K562 (cell line): Measurements from ENCODE around the gene FBXW8. TPM values are rescaled to one million over a fixed set of nuclear protein-coding genes. Genes with fewer than 3 reads are reported as not detected.

Experiments
- ATF3 ChIP-seq, 2 experiments: fragments of 450-650 bp in 1 of 2; sonication (generic) in 1 of 2; formaldehyde crosslinking in 1 of 2; IDR thresholded peaks in 1 of 2; conservative IDR thresholded peaks in 1 of 2; 2 replicates each; pipeline versions ENCODE4 v1.6.1 to v1.8.1; 2016 to 2023; ENCODE audit warnings: mild to moderate bottlenecking in 2 of 2, moderate library complexity in 2 of 2, inconsistent platforms in 1 of 2, missing genetic modification reagents in 1 of 2
- CBFA2T2 ChIP-seq: fragments of 450-650 bp; conservative IDR thresholded peaks from 2 replicates; pipeline ENCODE4 v1.6.1; 2017; ENCODE audit warnings: mild to moderate bottlenecking
- CREM ChIP-seq: IDR thresholded peaks from 2 replicates; pipeline ENCODE4 v1.6.1; 2014; ENCODE audit warnings: antibody characterized with exemption, low read depth
- EGR1 ChIP-seq: fragments of 450-650 bp; conservative IDR thresholded peaks from 2 replicates; pipeline ENCODE4 v1.6.1; 2017; ENCODE audit warnings: mild to moderate bottlenecking
- FOSL1 ChIP-seq: fragments of 200-800 bp; sonication (Bioruptor generic); conservative IDR thresholded peaks from 2 replicates; pipeline ENCODE4 v1.6.1; 2016; ENCODE audit warnings: missing genetic modification characterization, missing compliant biosample characterization
- FOXJ2 ChIP-seq: fragments of 200-800 bp; sonication (Bioruptor generic); IDR thresholded peaks from 2 replicates; pipeline ENCODE4 v1.6.1; 2016; ENCODE audit warnings: missing genetic modification characterization, missing compliant biosample characterization
- FOXP1 ChIP-seq: sonication (generic); formaldehyde crosslinking; IDR thresholded peaks from 2 replicates; pipeline ENCODE4 v1.8.0; 2022; ENCODE audit warnings: mild to moderate bottlenecking, missing genetic modification reagents
- JUND ChIP-seq, 2 experiments: IDR thresholded peaks; 2 replicates in 1 of 2; 3 replicates in 1 of 2; pipeline ENCODE4 v1.6.1; 2011; ENCODE audit warnings: borderline replicate concordance in 2 of 2, low read depth in 2 of 2, low read length in 2 of 2, improper control_type of control experiment in 1 of 2, missing biosample characterization in 1 of 2, missing genetic modification characterization in 1 of 2, missing genetic modification reagents in 1 of 2
- KHSRP ChIP-seq: fragments of 450-650 bp; IDR thresholded peaks from 2 replicates; pipeline ENCODE4 v1.6.1; 2017
- NFRKB ChIP-seq: fragments of 450-650 bp; IDR thresholded peaks from 2 replicates; pipeline ENCODE4 v1.6.1; 2016; ENCODE audit warnings: low read depth
- NFYB ChIP-seq: IDR thresholded peaks from 2 replicates; pipeline ENCODE4 v1.6.1; 2011; ENCODE audit warnings: mild to moderate bottlenecking, moderate library complexity; ENCODE audit not compliant: insufficient read length; ENCODE audit errors: extremely low read depth
- NR2C1 ChIP-seq, 2 experiments: fragments of 450-650 bp; IDR thresholded peaks; 2 replicates each; pipeline ENCODE4 v1.6.1; 2017; ENCODE audit warnings: mild to moderate bottlenecking in 2 of 2, antibody characterized with exemption in 1 of 2, inconsistent platforms in 1 of 2, missing compliant biosample characterization in 1 of 2, missing genetic modification characterization in 1 of 2
- RAD21 ChIP-seq, 2 experiments: fragments of 250-450 bp in 1 of 2; fragments of 450-650 bp in 1 of 2; sonication (Bioruptor Pico) in 1 of 2; formaldehyde crosslinking in 1 of 2; IDR thresholded peaks in 1 of 2; conservative IDR thresholded peaks in 1 of 2; 2 replicates each; pipeline versions ENCODE4 v1.4.0 to v1.8.0; 2020 to 2022; ENCODE audit warnings: mild to moderate bottlenecking in 2 of 2, moderate library complexity in 1 of 2
- RFX5 ChIP-seq: IDR thresholded peaks from 2 replicates; pipeline ENCODE4 v1.6.1; 2011; ENCODE audit warnings: low read depth, mild to moderate bottlenecking, improper control_type of control experiment, low read length
- RFX7 ChIP-seq: fragments of 250-450 bp; sonication (Bioruptor Pico); IDR thresholded peaks from 2 replicates; pipeline ENCODE4 v1.5.1; 2021; ENCODE audit warnings: mild to moderate bottlenecking
- RNF2 ChIP-seq: sonication (generic); IDR thresholded peaks from 2 replicates; pipeline ENCODE4 v1.6.1; 2016
- SREBF1 ChIP-seq: fragments of 150-350 bp; IDR thresholded peaks from 2 replicates; pipeline ENCODE4 v1.6.1; 2014; ENCODE audit warnings: antibody characterized with exemption, low read depth, low read length, borderline replicate concordance
- SREBF2 ChIP-seq: sonication (generic); formaldehyde crosslinking; IDR thresholded peaks from 2 replicates; pipeline ENCODE4 v1.4.0; 2020; ENCODE audit warnings: mild to moderate bottlenecking, missing genetic modification reagents
- TCF7 ChIP-seq: sonication (generic); IDR thresholded peaks from 2 replicates; pipeline ENCODE4 v1.6.1; 2016; ENCODE audit warnings: antibody characterized with exemption, borderline replicate concordance
- TSC22D4 ChIP-seq: fragments of 450-650 bp; IDR thresholded peaks from 2 replicates; pipeline ENCODE4 v1.6.1; 2016; ENCODE audit warnings: missing genetic modification characterization, missing biosample characterization, control low read depth
- ZNF134 ChIP-seq: fragments of 250-450 bp; sonication (Bioruptor Pico); conservative IDR thresholded peaks from 2 replicates; pipeline ENCODE4 v1.4.0; 2020
- ZNF197 ChIP-seq: fragments of 200-800 bp; sonication (Bioruptor generic); IDR thresholded peaks from 2 replicates; pipeline ENCODE4 v1.6.1; 2016; ENCODE audit warnings: low read depth, missing genetic modification characterization, missing compliant biosample characterization
- ZNF239 ChIP-seq: fragments of 250-450 bp; sonication (Bioruptor Pico); IDR thresholded peaks from 2 replicates; pipeline ENCODE4 v1.4.0; 2020; ENCODE audit warnings: mild to moderate bottlenecking
- ZNF263 ChIP-seq: sonication (generic); formaldehyde crosslinking; IDR thresholded peaks from 2 replicates; pipeline ENCODE4 v1.8.0; 2022; ENCODE audit warnings: mild to moderate bottlenecking, missing genetic modification reagents, borderline replicate concordance
- ZNF778 ChIP-seq: fragments of 450-650 bp; formaldehyde crosslinking; IDR thresholded peaks from 2 replicates; pipeline ENCODE4 v1.4.0; 2020; ENCODE audit warnings: mild to moderate bottlenecking, moderate library complexity
- polyA plus RNA-seq, 8 experiments: library from polyadenylated mRNA; depleted of rRNA in 4 of 8; stranded (reverse) in 5 of 8; unstranded in 3 of 8; fragments of >200 nt; fragmentation: Nextera tagmentation in 2 of 8; fragmentation: Illumina TruSeq in 1 of 8; extraction: Ambion mirVana in 2 of 8; extraction: Trizol in 1 of 8; gene quantifications; 2 replicates each; pipeline versions ENCODE4 v1.2.1 to v1.2.3, GENCODE V29; 2011 to 2014; ENCODE audit warnings: inconsistent platforms in 1 of 8, missing spikeins in 1 of 8
- total RNA-seq, 7 experiments: library from RNA; depleted of rRNA in 6 of 7; stranded (reverse); fragments of >200 nt in 6 of 7; fragmentation: Illumina TruSeq in 2 of 7; extraction: Trizol in 2 of 7; gene quantifications; 2 replicates each; pipeline versions ENCODE4 v1.2.1 to v1.2.3, GENCODE V29; 2011 to 2021; ENCODE audit warnings: low replicate concordance in 1 of 7
- TF ChIP-seq, protein P1 (sequence below): fragments of 250-450 bp; sonication (Bioruptor Pico); IDR thresholded peaks from 2 replicates; pipeline ENCODE4 v1.4.0; 2020; ENCODE audit warnings: borderline replicate concordance

The FBXW8 gene
- total and polyA plus RNA-seq, 9 of the 15 experiments (the other 6 are each of a cell fraction or from before 2014, with no cell fraction given), result 0.58 to 8.3 (median 4.4) TPM

GRCh38 chr12:116863275-116863767 lies 47.4 kb upstream of the FBXW8 start (continued):
- TF ChIP-seq ZNF239 (CRISPR knock-in tag) (no peak), JUND (IDR thresholded peaks at IDR 0.05; ENCODE audit: borderline replicate concordance, low read depth, low read length) (peak; percentile 45; the same call in 1 of the 2 replicates), JUND (tag; IDR thresholded peaks at IDR 0.05; ENCODE audit: borderline replicate concordance, low read depth, low read length) (no peak), RFX7 (CRISPR knock-in tag) (no peak), RFX5 (no peak), ATF3 (IDR thresholded peaks at IDR 0.05) (peak; percentile 44; the same call in 1 of the 2 replicates), ATF3 (CRISPR knock-in tag; conservative IDR thresholded peaks at IDR 0.05) (no peak), CBFA2T2 (no peak), NFRKB (no peak), RAD21 (CRISPR knock-in tag; conservative IDR thresholded peaks at IDR 0.05 in 1 of 2, IDR thresholded peaks at IDR 0.05 in 1 of 2) (peak in 1 of 2 experiments; percentile 52; a peak in 2 of 4 replicates), EGR1 (peak; percentile 74), TSC22D4 (tag) (no peak), TCF7 (no peak), CREM (no peak), RNF2 (no peak), ZNF197 (CRISPR knock-in tag) (no peak), ZNF263 (CRISPR knock-in tag) (no peak), FOSL1 (tag) (peak; percentile 52; the same call in 1 of the 2 replicates), NR2C1 (IDR thresholded peaks at IDR 0.05) (no peak), NR2C1 (tag; IDR thresholded peaks at IDR 0.05) (no peak), NFYB (no peak), KHSRP (no peak), SREBF1 (no peak), FOXP1 (CRISPR knock-in tag) (no peak), SREBF2 (no peak), ZNF778 (CRISPR knock-in tag) (no peak), ZNF134 (CRISPR knock-in tag) (no peak), FOXJ2 (tag) (no peak)
- TF ChIP-seq, protein P1, sequence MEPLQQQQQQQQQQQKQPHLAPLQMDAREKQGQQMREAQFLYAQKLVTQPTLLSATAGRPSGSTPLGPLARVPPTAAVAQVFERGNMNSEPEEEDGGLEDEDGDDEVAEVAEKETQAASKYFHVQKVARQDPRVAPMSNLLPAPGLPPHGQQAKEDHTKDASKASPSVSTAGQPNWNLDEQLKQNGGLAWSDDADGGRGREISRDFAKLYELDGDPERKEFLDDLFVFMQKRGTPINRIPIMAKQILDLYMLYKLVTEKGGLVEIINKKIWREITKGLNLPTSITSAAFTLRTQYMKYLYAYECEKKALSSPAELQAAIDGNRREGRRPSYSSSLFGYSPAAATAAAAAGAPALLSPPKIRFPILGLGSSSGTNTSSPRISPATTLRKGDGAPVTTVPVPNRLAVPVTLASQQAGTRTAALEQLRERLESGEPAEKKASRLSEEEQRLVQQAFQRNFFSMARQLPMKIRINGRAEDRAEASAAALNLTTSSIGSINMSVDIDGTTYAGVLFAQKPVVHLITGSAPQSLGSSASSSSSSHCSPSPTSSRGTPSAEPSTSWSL (CRISPR knock-in tag), result no peak
